ENCODE measurements around the gene POLL. TPM values are rescaled to one million over a fixed set of nuclear protein-coding genes. Genes with fewer than 3 reads are reported as not detected.

POLL gene
- total RNA-seq, 1 donor from 2014 or later: 22.8 TPM

DNA sequence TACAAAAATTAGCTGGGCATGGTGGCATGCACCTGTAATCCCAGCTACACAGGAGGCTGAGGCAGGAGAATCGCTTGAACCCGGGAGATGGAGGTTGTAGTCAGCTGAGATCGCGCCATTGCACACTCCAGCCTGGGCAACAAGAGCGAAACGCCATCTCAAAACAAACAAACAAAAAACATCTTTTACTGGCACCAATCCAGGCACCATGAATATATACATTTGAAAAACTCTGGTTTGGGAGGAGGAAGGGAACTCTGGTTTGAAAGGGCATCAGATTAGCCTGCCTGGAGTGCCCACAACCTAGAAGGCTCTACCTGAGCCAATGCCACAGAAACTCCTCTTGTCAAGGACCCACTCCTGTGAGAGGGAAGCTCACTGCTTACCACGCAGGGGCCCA lies 15.9 kb downstream of the POLL start:
- no peaks in the 10 kb centered on the region for H3K9me3 ChIP-seq (ENCODE audit: low read depth)
- no peak overlapping the region for H3K4me3 ChIP-seq
- Mint-ChIP-seq H3K36me3 (peaks cover 2% of the 10 kb centered on the region), H3K27ac (no peak overlapping the region), H3K27me3 (ENCODE audit: insufficient read depth, low read depth) (peaks cover 36% of the 10 kb centered on the region), H3K4me3 (no peak overlapping the region), H3K9me3 (peaks cover 2% of the 10 kb centered on the region), H3K4me1 (peaks cover 16% of the 10 kb centered on the region)
- no peaks in the 10 kb centered on the region for H3K79me2 ChIP-seq (ENCODE audit: low read depth)
- H3K4me2 ChIP-seq: no peak overlapping the region
- DNase-seq (ENCODE audit: low spot score): no peak
- peaks cover 61% of the 10 kb centered on the region for H3K27me3 ChIP-seq
- no peaks in the 10 kb centered on the region for H4K20me1 ChIP-seq (ENCODE audit: low read depth)
- H3K4me1 ChIP-seq: peaks cover 9% of the 10 kb centered on the region
- H2AFZ ChIP-seq (replicated peaks): no peak overlapping the region
- H3K36me3 ChIP-seq: no peaks in the 10 kb centered on the region
- H3K9ac ChIP-seq: no peak overlapping the region
- H3F3A ChIP-seq (ENCODE audit: low read depth): peaks cover 20% of the 10 kb centered on the region
- TF ChIP-seq EZH2phosphoT487 (IDR thresholded peaks at IDR 0.05) (no peak), EZH2 (IDR thresholded peaks at IDR 0.05) (no peak)
- TF ChIP-seq, protein P1, sequence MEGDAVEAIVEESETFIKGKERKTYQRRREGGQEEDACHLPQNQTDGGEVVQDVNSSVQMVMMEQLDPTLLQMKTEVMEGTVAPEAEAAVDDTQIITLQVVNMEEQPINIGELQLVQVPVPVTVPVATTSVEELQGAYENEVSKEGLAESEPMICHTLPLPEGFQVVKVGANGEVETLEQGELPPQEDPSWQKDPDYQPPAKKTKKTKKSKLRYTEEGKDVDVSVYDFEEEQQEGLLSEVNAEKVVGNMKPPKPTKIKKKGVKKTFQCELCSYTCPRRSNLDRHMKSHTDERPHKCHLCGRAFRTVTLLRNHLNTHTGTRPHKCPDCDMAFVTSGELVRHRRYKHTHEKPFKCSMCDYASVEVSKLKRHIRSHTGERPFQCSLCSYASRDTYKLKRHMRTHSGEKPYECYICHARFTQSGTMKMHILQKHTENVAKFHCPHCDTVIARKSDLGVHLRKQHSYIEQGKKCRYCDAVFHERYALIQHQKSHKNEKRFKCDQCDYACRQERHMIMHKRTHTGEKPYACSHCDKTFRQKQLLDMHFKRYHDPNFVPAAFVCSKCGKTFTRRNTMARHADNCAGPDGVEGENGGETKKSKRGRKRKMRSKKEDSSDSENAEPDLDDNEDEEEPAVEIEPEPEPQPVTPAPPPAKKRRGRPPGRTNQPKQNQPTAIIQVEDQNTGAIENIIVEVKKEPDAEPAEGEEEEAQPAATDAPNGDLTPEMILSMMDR (IDR thresholded peaks at IDR 0.05): no peak
- no peak overlapping the region for H3K27ac ChIP-seq

- no peak overlapping the region for H3K27ac ChIP-seq
- H3K4me2 ChIP-seq: no peak overlapping the region
- no peaks in the 10 kb centered on the region for H3K9me3 ChIP-seq (ENCODE audit: low read depth)
- H3K36me3 ChIP-seq: no peaks in the 10 kb centered on the region
- H3K4me1 Mint-ChIP-seq: peaks cover 18% of the 10 kb centered on the region
- peak overlapping the region; percentile 63 for H3K4me3 Mint-ChIP-seq
- no peak for DNase-seq (ENCODE audit: low spot score)
- no peak overlapping the region for H3K4me3 ChIP-seq
- H3K9me3 Mint-ChIP-seq: peaks cover 2% of the 10 kb centered on the region
- H3F3A ChIP-seq (ENCODE audit: low read depth): peaks cover 24% of the 10 kb centered on the region
- H3K79me2 ChIP-seq (ENCODE audit: low read depth): no peaks in the 10 kb centered on the region
- no peak for TF ChIP-seq EZH2 (IDR thresholded peaks at IDR 0.05)
- TF ChIP-seq, protein P1 (IDR thresholded peaks at IDR 0.05): no peak
- TF ChIP-seq EZH2phosphoT487 (IDR thresholded peaks at IDR 0.05): no peak
- no peaks in the 10 kb centered on the region for H4K20me1 ChIP-seq (ENCODE audit: low read depth)
- H3K4me1 ChIP-seq: peaks cover 15% of the 10 kb centered on the region
- no peak overlapping the region for H3K27ac Mint-ChIP-seq
- no peak overlapping the region for H3K9ac ChIP-seq
- no peak overlapping the region for H2AFZ ChIP-seq (replicated peaks)
- peaks cover 39% of the 10 kb centered on the region for H3K27me3 Mint-ChIP-seq (ENCODE audit: insufficient read depth, low read depth)
- peaks cover 69% of the 10 kb centered on the region for H3K27me3 ChIP-seq
- H3K36me3 Mint-ChIP-seq: no peaks in the 10 kb centered on the region
These were observed 16.7 kb downstream of the POLL start for GRCh38 chr10:101571271-101571925.

DNA sequence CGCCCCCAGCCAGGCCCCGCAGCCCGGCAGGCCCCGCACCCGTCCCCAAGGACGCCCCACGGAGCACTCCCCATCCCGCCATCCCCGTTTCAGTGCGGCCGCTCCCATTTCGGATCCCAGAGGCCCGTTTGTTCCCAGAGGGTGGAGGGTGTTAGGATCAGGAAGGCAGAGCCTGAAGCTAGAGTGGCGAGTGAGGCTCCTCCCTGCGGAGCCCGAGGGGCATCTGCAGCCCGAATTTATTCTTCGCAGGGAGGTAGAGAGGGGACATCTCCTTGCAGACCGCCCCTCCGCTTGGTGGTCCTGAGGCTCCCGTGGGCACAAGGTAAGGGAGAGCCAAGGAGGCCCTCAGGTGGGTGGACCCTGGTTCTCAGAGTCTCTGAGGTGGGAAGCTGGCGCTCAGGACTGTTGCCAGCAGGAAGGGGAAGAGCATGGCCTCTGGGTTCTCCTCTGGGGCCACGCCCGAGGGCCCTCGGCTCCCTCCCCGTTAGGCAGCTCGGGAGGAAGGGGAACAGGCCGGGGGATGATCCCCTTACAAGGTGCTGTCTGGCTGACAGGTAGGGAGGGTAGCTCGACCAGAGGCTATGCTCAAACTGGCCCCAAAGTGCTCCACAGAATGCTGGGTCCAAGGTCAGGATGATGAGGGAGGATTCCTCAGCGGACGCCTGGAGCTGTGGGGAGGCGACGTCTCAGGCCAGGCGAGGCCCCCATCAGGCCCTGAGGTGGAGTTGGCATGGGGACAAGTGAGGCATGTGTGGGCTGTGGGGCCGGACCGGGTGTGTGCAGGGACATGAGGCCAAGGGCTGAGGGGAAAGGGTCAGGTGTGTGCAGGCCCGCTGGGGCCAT lies 17.4 kb downstream of the POLL start:
- Histone ChIP-seq H3K4me2 (peak overlapping the region; percentile 86), H2AFZ (replicated peaks) (peak overlapping the region; percentile 83), H3K36me3 (no peaks in the 10 kb centered on the region), H3K4me1 (peaks cover 18% of the 10 kb centered on the region), H3K27ac (no peak overlapping the region), H3K79me2 (ENCODE audit: low read depth) (no peaks in the 10 kb centered on the region), H3K9ac (no peak overlapping the region), H3K4me3 (peak overlapping the region; percentile 53), H3F3A (ENCODE audit: low read depth) (peaks cover 24% of the 10 kb centered on the region), H3K27me3 (peaks cover 76% of the 10 kb centered on the region), H3K9me3 (ENCODE audit: low read depth) (no peaks in the 10 kb centered on the region), H4K20me1 (ENCODE audit: low read depth) (no peaks in the 10 kb centered on the region)
- Mint-ChIP-seq H3K27ac (no peak overlapping the region), H3K9me3 (peaks cover 2% of the 10 kb centered on the region), H3K4me3 (peak overlapping the region; percentile 63), H3K27me3 (ENCODE audit: insufficient read depth, low read depth) (peaks cover 42% of the 10 kb centered on the region), H3K4me1 (peaks cover 19% of the 10 kb centered on the region), H3K36me3 (no peaks in the 10 kb centered on the region)
- no peak for DNase-seq (ENCODE audit: low spot score)
- TF ChIP-seq EZH2 (IDR thresholded peaks at IDR 0.05) (no peak), EZH2phosphoT487 (IDR thresholded peaks at IDR 0.05) (no peak)
- TF ChIP-seq, protein P1 (IDR thresholded peaks at IDR 0.05): no peak
